LNCaP clone FGC (cell line): Measurements from ENCODE around the gene CENATAC.
"Not testable (repeated sequence)": the region's sequence is repeated elsewhere in the genome, so short reads cannot be mapped to it uniquely, and the experiment has no call there.

Experiments
- DNase-seq: peaks from one replicate; pipeline ENCODE4 v3.0.0-alpha.2; 2011; ENCODE audit warnings: low read depth
- H3K4me3 ChIP-seq: 2 replicates; pipeline ENCODE4 v1.5.1; 2011; ENCODE audit warnings: mild to moderate bottlenecking, low read depth, low read length, control low read depth
- CTCF ChIP-seq: IDR thresholded peaks from 2 replicates; pipeline ENCODE4 v1.5.1; 2012; ENCODE audit warnings: mild to moderate bottlenecking; ENCODE audit not compliant: control insufficient read depth, insufficient read depth; ENCODE audit errors: extremely low read depth

CENATAC gene

GRCh38 chr11:119028346-119029068 is 30.6 kb downstream of the CENATAC start:
- peak overlapping the region; percentile 86 for H3K4me3 ChIP-seq
- DNase-seq: no peak
- no peak for TF ChIP-seq CTCF

- no peak for TF ChIP-seq CTCF
- peak overlapping the region; percentile 86 for H3K4me3 ChIP-seq
- DNase-seq: no peak
Observed at GRCh38 chr11:119029069-119029339, 31.1 kb downstream of the CENATAC start.

GRCh38 chr11:119029340-119030028 is 31.5 kb downstream of the CENATAC start:
- no peak for TF ChIP-seq CTCF
- H3K4me3 ChIP-seq: peak overlapping the region; percentile 86
- DNase-seq: no peak

GRCh38 chr11:119030029-119030328 is 32.0 kb downstream of the CENATAC start:
- H3K4me3 ChIP-seq: peak overlapping the region; percentile 86
- no peak for TF ChIP-seq CTCF
- no peak for DNase-seq

- H3K4me3 ChIP-seq: peak within 1 kb of the TSS; percentile 86
- TF ChIP-seq CTCF: peak; percentile 93
- DNase-seq: peak; percentile 97
Observed at GRCh38 chr11:119030329-119031047, 32.5 kb downstream of the CENATAC start, which contains the start of gene SLC37A4. SLC37A4 (minus strand) TSS chr11:119030877.

- DNase-seq: no peak
- H3K4me3 ChIP-seq: no peak overlapping the region
- no peak for TF ChIP-seq CTCF
Observed at GRCh38 chr11:119031912-119032280, 34.0 kb downstream of the CENATAC start.

GRCh38 chr11:119033421-119033820 is 35.5 kb downstream of the CENATAC start:
- DNase-seq, H3K4me3 ChIP-seq: not testable (repeated sequence)
